Measurements from ENCODE around the gene TENM3. TPM values are rescaled to one million over a fixed set of nuclear protein-coding genes. Genes with fewer than 3 reads are reported as not detected.

The TENM3 gene
- total and polyA plus RNA-seq, 2 donors from 2014 or later: 0.58 to 6.8 TPM

GRCh38 chr4:182268966-182269365, 25.8 kb downstream of the TENM3 start:
- H3K36me3 ChIP-seq (ENCODE audit: control insufficient read depth in 2 of 3, insufficient read depth in 3 of 3, low read length in 3 of 3): no peaks in the 10 kb centered on the region
- H3K4me1 ChIP-seq (ENCODE audit: control insufficient read depth in 2 of 3, insufficient read depth in 2 of 3, low read depth in 1 of 3, low read length in 3 of 3): no peaks in the 10 kb centered on the region
- no peak overlapping the region for H3K27ac ChIP-seq (ENCODE audit: low read depth in 2 of 2, low read length in 2 of 2)
- TF ChIP-seq CTCF (IDR thresholded peaks at IDR 0.05; ENCODE audit: borderline replicate concordance, extremely low read depth, insufficient read depth): no peak
- no peaks in the 10 kb centered on the region for H3K27me3 ChIP-seq (ENCODE audit: control insufficient read depth, insufficient read depth, low read length)
- intact Hi-C loops (cut with DNase I): no loop called here
- DNase-seq (no peak), FAIRE-seq (no peak)
- H3K9ac ChIP-seq (ENCODE audit: low read length in 3 of 3): no peak overlapping the region
- peaks cover 0 to 4% (median 0%) of the 10 kb centered on the region in 3 donors for H3K9me3 ChIP-seq (ENCODE audit: control insufficient read depth in 2 of 3, insufficient read depth in 1 of 3, low read length in 3 of 3)
- H3K4me3 ChIP-seq (ENCODE audit: low read length in 3 of 3): no peak overlapping the region

- Histone ChIP-seq H3K4me3 (ENCODE audit: low read length in 3 of 3) (no peak overlapping the region), H3K27me3 (ENCODE audit: control insufficient read depth, insufficient read depth, low read length) (no peaks in the 10 kb centered on the region), H3K36me3 (ENCODE audit: control insufficient read depth in 2 of 3, insufficient read depth in 3 of 3, low read length in 3 of 3) (no peaks in the 10 kb centered on the region), H3K27ac (ENCODE audit: low read depth in 2 of 2, low read length in 2 of 2) (no peak overlapping the region), H3K9ac (ENCODE audit: low read length in 3 of 3) (no peak overlapping the region), H3K4me1 (ENCODE audit: control insufficient read depth in 2 of 3, insufficient read depth in 2 of 3, low read depth in 1 of 3, low read length in 3 of 3) (no peaks in the 10 kb centered on the region), H3K9me3 (ENCODE audit: control insufficient read depth in 2 of 3, insufficient read depth in 1 of 3, low read length in 3 of 3) (peaks cover 0 to 4% (median 0%) of the 10 kb centered on the region in 3 donors)
- TF ChIP-seq CTCF (IDR thresholded peaks at IDR 0.05; ENCODE audit: borderline replicate concordance, extremely low read depth, insufficient read depth): no peak
- intact Hi-C loops (cut with DNase I): no loop called here
- no peak for DNase-seq
- no peak for FAIRE-seq
Observed at GRCh38 chr4:182271731-182272130, 28.5 kb downstream of the TENM3 start.

GRCh38 chr4:182272151-182272550, 28.9 kb downstream of the TENM3 start:
- no peak overlapping the region for H3K27ac ChIP-seq (ENCODE audit: low read depth in 2 of 2, low read length in 2 of 2)
- H3K9me3 ChIP-seq (ENCODE audit: control insufficient read depth in 2 of 3, insufficient read depth in 1 of 3, low read length in 3 of 3): peaks cover 0 to 4% (median 0%) of the 10 kb centered on the region in 3 donors
- no peak for FAIRE-seq
- no peak overlapping the region for H3K9ac ChIP-seq (ENCODE audit: low read length in 3 of 3)
- no peaks in the 10 kb centered on the region for H3K4me1 ChIP-seq (ENCODE audit: control insufficient read depth in 2 of 3, insufficient read depth in 2 of 3, low read depth in 1 of 3, low read length in 3 of 3)
- no peak for TF ChIP-seq CTCF (IDR thresholded peaks at IDR 0.05; ENCODE audit: borderline replicate concordance, extremely low read depth, insufficient read depth)
- H3K36me3 ChIP-seq (ENCODE audit: control insufficient read depth in 2 of 3, insufficient read depth in 3 of 3, low read length in 3 of 3): no peaks in the 10 kb centered on the region
- no peak overlapping the region for H3K4me3 ChIP-seq (ENCODE audit: low read length in 3 of 3)
- no peak for DNase-seq
- intact Hi-C loops (cut with DNase I): no loop called here
- H3K27me3 ChIP-seq (ENCODE audit: control insufficient read depth, insufficient read depth, low read length): no peaks in the 10 kb centered on the region
